Midbrain (tissue), 1 donor: ENCODE data around the gene NT5C3A.
"Not testable (repeated sequence)": the region's sequence is repeated elsewhere in the genome, so short reads cannot be mapped to it uniquely, and the experiment has no call there.

Experiments used
- DNase-seq: peaks from one replicate; lab custom pipeline; 2025; lab: John Stamatoyannopoulos, UW

NT5C3A gene

GRCh38 chr7:32979246-32979645, 83.3 kb downstream of the NT5C3A start:
- not testable (repeated sequence) for DNase-seq

GRCh38 chr7:32977159-32977558, 85.4 kb downstream of the NT5C3A start:
- DNase-seq: not testable (repeated sequence)

GRCh38 chr7:32971967-32972366, 90.6 kb downstream of the NT5C3A start:
- not testable (repeated sequence) for DNase-seq

GRCh38 chr7:32967268-32967582, 95.4 kb downstream of the NT5C3A start:
- DNase-seq: not testable (repeated sequence)

- DNase-seq: not testable (repeated sequence)
Measured at GRCh38 chr7:32966489-32967267, 95.9 kb downstream of the NT5C3A start.

GRCh38 chr7:32964461-32965159, 98.0 kb downstream of the NT5C3A start:
- peak; percentile 14 for DNase-seq
